ENCODE results near the gene SBF2.

Gene SBF2

GRCh38 chr11:9761441-9761945, 532.5 kb downstream of the SBF2 start:
- Histone ChIP-seq H3K27me3 (ENCODE audit: control insufficient read depth in 1 of 2, insufficient read depth in 2 of 2, low read length in 2 of 2) (no peaks in the 10 kb centered on the region), H3K36me3 (ENCODE audit: insufficient read depth, low read length) (no peaks in the 10 kb centered on the region), H3K9ac (ENCODE audit: low read length) (no peak overlapping the region), H3K4me1 (ENCODE audit: insufficient read depth, low read length) (peaks cover 37% of the 10 kb centered on the region), H3K9me3 (ENCODE audit: low read length) (no peaks in the 10 kb centered on the region), H3K27ac (ENCODE audit: low read depth, low read length) (no peak overlapping the region), H3K4me3 (ENCODE audit: low read depth in 1 of 2, low read length in 2 of 2) (no peak overlapping the region)

- H3K4me3 ChIP-seq (ENCODE audit: low read depth in 1 of 2, low read length in 2 of 2) = no peak overlapping the region
- H3K4me1 ChIP-seq (ENCODE audit: insufficient read depth, low read length) = peaks cover 33% of the 10 kb centered on the region
- peak overlapping the region; percentile 88 for H3K27ac ChIP-seq (ENCODE audit: low read depth, low read length)
- no peaks in the 10 kb centered on the region for H3K9me3 ChIP-seq (ENCODE audit: low read length)
- no peaks in the 10 kb centered on the region for H3K27me3 ChIP-seq (ENCODE audit: control insufficient read depth in 1 of 2, insufficient read depth in 2 of 2, low read length in 2 of 2)
- no peak overlapping the region for H3K9ac ChIP-seq (ENCODE audit: low read length)
- no peaks in the 10 kb centered on the region for H3K36me3 ChIP-seq (ENCODE audit: insufficient read depth, low read length)
Measured at GRCh38 chr11:9760193-9760575, 533.8 kb downstream of the SBF2 start.

- Histone ChIP-seq H3K9me3 (ENCODE audit: low read length) (no peaks in the 10 kb centered on the region), H3K27me3 (ENCODE audit: control insufficient read depth in 1 of 2, insufficient read depth in 2 of 2, low read length in 2 of 2) (no peaks in the 10 kb centered on the region), H3K27ac (ENCODE audit: low read depth, low read length) (peak overlapping the region; percentile 88), H3K9ac (ENCODE audit: low read length) (peak overlapping the region; percentile 60), H3K4me3 (ENCODE audit: low read depth in 1 of 2, low read length in 2 of 2) (peak overlapping the region in 1 of 2 donors; percentile 76), H3K4me1 (ENCODE audit: insufficient read depth, low read length) (peaks cover 29% of the 10 kb centered on the region), H3K36me3 (ENCODE audit: insufficient read depth, low read length) (no peaks in the 10 kb centered on the region)
Measured at GRCh38 chr11:9759519-9760192, 534.4 kb downstream of the SBF2 start.

GRCh38 chr11:9758637-9759518, 535.1 kb downstream of the SBF2 start:
- Histone ChIP-seq H3K9ac (ENCODE audit: low read length) (peak overlapping the region; percentile 60), H3K4me1 (ENCODE audit: insufficient read depth, low read length) (peaks cover 29% of the 10 kb centered on the region), H3K9me3 (ENCODE audit: low read length) (no peaks in the 10 kb centered on the region), H3K4me3 (ENCODE audit: low read depth in 1 of 2, low read length in 2 of 2) (peak overlapping the region; percentile 66 to 76), H3K27me3 (ENCODE audit: control insufficient read depth in 1 of 2, insufficient read depth in 2 of 2, low read length in 2 of 2) (no peaks in the 10 kb centered on the region), H3K27ac (ENCODE audit: low read depth, low read length) (peak overlapping the region; percentile 88), H3K36me3 (ENCODE audit: insufficient read depth, low read length) (no peaks in the 10 kb centered on the region)

- H3K36me3 ChIP-seq (ENCODE audit: insufficient read depth, low read length) = no peaks in the 10 kb centered on the region
- peak overlapping the region; percentile 66 to 76 for H3K4me3 ChIP-seq (ENCODE audit: low read depth in 1 of 2, low read length in 2 of 2)
- peak overlapping the region; percentile 88 for H3K27ac ChIP-seq (ENCODE audit: low read depth, low read length)
- no peaks in the 10 kb centered on the region for H3K27me3 ChIP-seq (ENCODE audit: control insufficient read depth in 1 of 2, insufficient read depth in 2 of 2, low read length in 2 of 2)
- peaks cover 29% of the 10 kb centered on the region for H3K4me1 ChIP-seq (ENCODE audit: insufficient read depth, low read length)
- peak overlapping the region; percentile 60 for H3K9ac ChIP-seq (ENCODE audit: low read length)
- no peaks in the 10 kb centered on the region for H3K9me3 ChIP-seq (ENCODE audit: low read length)
Measured at GRCh38 chr11:9757809-9758636, 536.0 kb downstream of the SBF2 start.

GRCh38 chr11:9756878-9757277, 537.1 kb downstream of the SBF2 start:
- H3K9me3 ChIP-seq (ENCODE audit: low read length) = no peaks in the 10 kb centered on the region
- peaks cover 29% of the 10 kb centered on the region for H3K4me1 ChIP-seq (ENCODE audit: insufficient read depth, low read length)
- no peak overlapping the region for H3K9ac ChIP-seq (ENCODE audit: low read length)
- H3K4me3 ChIP-seq (ENCODE audit: low read depth in 1 of 2, low read length in 2 of 2) = no peak overlapping the region
- H3K36me3 ChIP-seq (ENCODE audit: insufficient read depth, low read length) = no peaks in the 10 kb centered on the region
- H3K27ac ChIP-seq (ENCODE audit: low read depth, low read length) = no peak overlapping the region
- H3K27me3 ChIP-seq (ENCODE audit: control insufficient read depth in 1 of 2, insufficient read depth in 2 of 2, low read length in 2 of 2) = no peaks in the 10 kb centered on the region

GRCh38 chr11:9756461-9756860, 537.6 kb downstream of the SBF2 start:
- no peak overlapping the region for H3K4me3 ChIP-seq (ENCODE audit: low read depth in 1 of 2, low read length in 2 of 2)
- H3K27ac ChIP-seq (ENCODE audit: low read depth, low read length) = no peak overlapping the region
- H3K4me1 ChIP-seq (ENCODE audit: insufficient read depth, low read length) = peaks cover 29% of the 10 kb centered on the region
- no peaks in the 10 kb centered on the region for H3K9me3 ChIP-seq (ENCODE audit: low read length)
- H3K27me3 ChIP-seq (ENCODE audit: control insufficient read depth in 1 of 2, insufficient read depth in 2 of 2, low read length in 2 of 2) = no peaks in the 10 kb centered on the region
- no peaks in the 10 kb centered on the region for H3K36me3 ChIP-seq (ENCODE audit: insufficient read depth, low read length)
- H3K9ac ChIP-seq (ENCODE audit: low read length) = no peak overlapping the region

- Histone ChIP-seq H3K36me3 (ENCODE audit: insufficient read depth, low read length) (peaks cover 2% of the 10 kb centered on the region), H3K9ac (ENCODE audit: low read length) (no peak overlapping the region), H3K4me1 (ENCODE audit: insufficient read depth, low read length) (peaks cover 26% of the 10 kb centered on the region), H3K27ac (ENCODE audit: low read depth, low read length) (no peak overlapping the region), H3K27me3 (ENCODE audit: control insufficient read depth in 1 of 2, insufficient read depth in 2 of 2, low read length in 2 of 2) (no peaks in the 10 kb centered on the region), H3K9me3 (ENCODE audit: low read length) (no peaks in the 10 kb centered on the region), H3K4me3 (ENCODE audit: low read depth in 1 of 2, low read length in 2 of 2) (no peak overlapping the region)
Measured at GRCh38 chr11:9755561-9756185, 538.3 kb downstream of the SBF2 start.

GRCh38 chr11:9754010-9754471, 540.0 kb downstream of the SBF2 start:
- Histone ChIP-seq H3K4me3 (ENCODE audit: low read depth in 1 of 2, low read length in 2 of 2) (no peak overlapping the region), H3K9ac (ENCODE audit: low read length) (no peak overlapping the region), H3K36me3 (ENCODE audit: insufficient read depth, low read length) (peaks cover 7% of the 10 kb centered on the region), H3K27me3 (ENCODE audit: control insufficient read depth in 1 of 2, insufficient read depth in 2 of 2, low read length in 2 of 2) (no peaks in the 10 kb centered on the region), H3K4me1 (ENCODE audit: insufficient read depth, low read length) (peaks cover 10% of the 10 kb centered on the region), H3K27ac (ENCODE audit: low read depth, low read length) (no peak overlapping the region), H3K9me3 (ENCODE audit: low read length) (no peaks in the 10 kb centered on the region)

- H3K36me3 ChIP-seq (ENCODE audit: insufficient read depth, low read length) = peaks cover 7% of the 10 kb centered on the region
- peaks cover 12% of the 10 kb centered on the region for H3K4me1 ChIP-seq (ENCODE audit: insufficient read depth, low read length)
- no peak overlapping the region for H3K27ac ChIP-seq (ENCODE audit: low read depth, low read length)
- H3K4me3 ChIP-seq (ENCODE audit: low read depth in 1 of 2, low read length in 2 of 2) = no peak overlapping the region
- H3K9me3 ChIP-seq (ENCODE audit: low read length) = no peaks in the 10 kb centered on the region
- no peak overlapping the region for H3K9ac ChIP-seq (ENCODE audit: low read length)
- no peaks in the 10 kb centered on the region for H3K27me3 ChIP-seq (ENCODE audit: control insufficient read depth in 1 of 2, insufficient read depth in 2 of 2, low read length in 2 of 2)
Measured at GRCh38 chr11:9753021-9753420, 541.0 kb downstream of the SBF2 start.

Measured in muscle layer of colon (tissue), 2 donors.